Measurements from ENCODE around the gene UBE2Q1. TPM values are rescaled to one million over a fixed set of nuclear protein-coding genes. Genes with fewer than 3 reads are reported as not detected.

The UBE2Q1 gene
- polyA plus RNA-seq, 2 of the 4 experiments (the other 2 are of a cell fraction): 17.6 to 49.7 TPM

GRCh38 chr1:154503898-154504297 lies 54.6 kb downstream of the UBE2Q1 start:
- CTCF ChIA-PET: interaction anchor here (2.0 kb wide), 1 partner anchor 25 kb away, joined by 6 read pairs; no protein-coding TSS in a partner anchor
- H3K4me3 ChIP-seq: no peak overlapping the region
- DNase-seq (ENCODE audit: low read depth in 1 of 2, low spot score in 1 of 2): no peak

GRCh38 chr1:154502744-154503115 lies 55.7 kb downstream of the UBE2Q1 start:
- H3K4me1 ChIP-seq: peaks cover 6% of the 10 kb centered on the region; the same call in 1 of the 3 replicates
- no peak overlapping the region for H3K27ac ChIP-seq
- WGBS (ENCODE audit: missing lambda C conversion rate): 91% methylated on average over 30 of the region's 43 CpGs
- FAIRE-seq (no peak), DNase-seq (ENCODE audit: low read depth in 1 of 2, low spot score in 1 of 2) (no peak), ATAC-seq (no peak)
- no peak overlapping the region for H3K4me3 ChIP-seq
- peaks cover 2% of the 10 kb centered on the region; the same call in 1 of the 3 replicates for H3K9me3 ChIP-seq
- CTCF ChIA-PET: interaction anchor here (2.0 kb wide), 1 partner anchor 23 kb away, joined by 6 read pairs; no protein-coding TSS in a partner anchor
- H3K4me2 ChIP-seq: no peak overlapping the region
- POLR2A ChIA-PET: no interaction called here
- TF ChIP-seq HES2 (IDR thresholded peaks at IDR 0.05) (no peak), ZNF302 (CRISPR knock-in tag; IDR thresholded peaks at IDR 0.05) (no peak)

More at GRCh38 chr1:154503898-154504297, 54.6 kb downstream of the UBE2Q1 start:
- ATAC-seq (no peak), FAIRE-seq (no peak)
- Histone ChIP-seq H3K4me2 (no peak overlapping the region), H3K4me1 (peaks cover 6% of the 10 kb centered on the region; the same call in 1 of the 3 replicates), H3K27ac (no peak overlapping the region), H3K9me3 (peaks cover 2% of the 10 kb centered on the region; the same call in 1 of the 3 replicates)
- POLR2A ChIA-PET: no interaction called here
- TF ChIP-seq ZSCAN20 (CRISPR knock-in tag; IDR thresholded peaks at IDR 0.05) (no peak), MAFK (IDR thresholded peaks at IDR 0.05; ENCODE audit: partially characterized antibody) (peak; percentile 64)
- 46% methylated on average over 5 of the region's 5 CpGs for WGBS (ENCODE audit: missing lambda C conversion rate)

- H3K4me3 ChIP-seq: peak within 1 kb of the TSS; percentile 54
- H3K4me2 ChIP-seq: peak within 1 kb of the TSS; percentile 95
- peaks cover 2% of the 10 kb centered on the region; the same call in 1 of the 3 replicates for H3K9me3 ChIP-seq
- ATAC-seq: no peak; a peak in 1 of 6 replicates
- peaks cover 6% of the 10 kb centered on the region; the same call in 1 of the 3 replicates for H3K4me1 ChIP-seq
- no peak for TF ChIP-seq EHMT2 (IDR thresholded peaks at IDR 0.05; ENCODE audit: low read depth)
- no peak for TF ChIP-seq HOXB5 (CRISPR knock-in tag; IDR thresholded peaks at IDR 0.05)
- TF ChIP-seq HEYL (CRISPR knock-in tag; IDR thresholded peaks at IDR 0.05): no peak
- TF ChIP-seq CEBPB (IDR thresholded peaks at IDR 0.05): no peak
- no peak for FAIRE-seq
- DNase-seq (ENCODE audit: low read depth in 1 of 2, low spot score in 1 of 2): no peak
- ChIA-PET POLR2A (no interaction called here), CTCF (interaction anchor here (2.0 kb wide), 1 partner anchor 23 kb away, joined by 6 read pairs; no protein-coding TSS in a partner anchor)
- 91% methylated on average over 23 of the region's 90 CpGs for WGBS (ENCODE audit: missing lambda C conversion rate)
- H3K27ac ChIP-seq: peak within 1 kb of the TSS; percentile 38 to 73; a peak in 5 of 6 replicates
Observed at GRCh38 chr1:154502066-154502743, 56.3 kb downstream of the UBE2Q1 start, which contains the start of the genes SHE and TDRD10. SHE (minus strand) TSS chr1:154502412; CDS start chr1:154502026, 386 bp downstream. TDRD10 (plus strand) TSS chr1:154502219; CDS start chr1:154506904, 4,685 bp downstream.

- ATAC-seq (peak; percentile 57 to 71; a peak in 5 of 6 replicates), DNase-seq (ENCODE audit: low read depth in 1 of 2, low spot score in 1 of 2) (no peak), FAIRE-seq (no peak)
- TF ChIP-seq PHF8 (IDR thresholded peaks at IDR 0.05; ENCODE audit: borderline replicate concordance, low read depth) (no peak), CEBPB (IDR thresholded peaks at IDR 0.05) (peak; percentile 50 to 81; a peak in 3 of 4 replicates)
- ChIA-PET CTCF (interaction anchor here (0.9 to 1.6 kb wide), 6 partner anchors 9 to 51 kb away, joined by 3 to 5 read pairs (median 3); no protein-coding TSS in a partner anchor), POLR2A (no interaction called here)
- peaks cover 6% of the 10 kb centered on the region; the same call in 1 of the 3 replicates for H3K4me1 ChIP-seq
- peak overlapping the region; percentile 54 for H3K4me3 ChIP-seq
- 37% methylated on average over 10 of the region's 54 CpGs for WGBS (ENCODE audit: missing lambda C conversion rate)
- H3K4me2 ChIP-seq: peak overlapping the region; percentile 95
- H3K9me3 ChIP-seq: peaks cover 2% of the 10 kb centered on the region; the same call in 1 of the 3 replicates
- H3K27ac ChIP-seq: peak overlapping the region; percentile 38 to 73; a peak in 5 of 6 replicates
Observed at GRCh38 chr1:154501423-154502065, 56.9 kb downstream of the UBE2Q1 start.

GRCh38 chr1:154500533-154500932 lies 57.9 kb downstream of the UBE2Q1 start:
- DNase-seq (ENCODE audit: low read depth in 1 of 2, low spot score in 1 of 2) (no peak), FAIRE-seq (no peak), ATAC-seq (no peak)
- POLR2A ChIA-PET: interaction anchor here (0.6 kb wide), 1 partner anchor 108 kb away, joined by 4 read pairs; no protein-coding TSS in a partner anchor
- no peak overlapping the region for H3K27ac ChIP-seq
- 69% methylated on average over 8 of the region's 8 CpGs for WGBS (ENCODE audit: missing lambda C conversion rate)
- no peaks in the 10 kb centered on the region for H3K9me3 ChIP-seq
- CTCF ChIA-PET: interaction anchor here (1.1 to 1.6 kb wide), 6 partner anchors 20 to 59 kb away, joined by 3 to 5 read pairs (median 3); no protein-coding TSS in a partner anchor
- H3K4me3 ChIP-seq: no peak overlapping the region
- peaks cover 6% of the 10 kb centered on the region; the same call in 1 of the 3 replicates for H3K4me1 ChIP-seq
- no peak overlapping the region for H3K4me2 ChIP-seq
- TF ChIP-seq REST (IDR thresholded peaks at IDR 0.05) (no peak), BHLHE40 (IDR thresholded peaks at IDR 0.05; ENCODE audit: low read depth, low read length) (no peak), TP53 (CRISPR knock-in tag; IDR thresholded peaks at IDR 0.05) (no peak), SREBF2 (IDR thresholded peaks at IDR 0.05) (no peak), ZSCAN20 (CRISPR knock-in tag; IDR thresholded peaks at IDR 0.05) (no peak), NR3C1 (IDR thresholded peaks at IDR 0.05) (no peak), ESRRA (IDR thresholded peaks at IDR 0.05; ENCODE audit: borderline replicate concordance, low read length) (no peak), CBX2 (IDR thresholded peaks at IDR 0.05; ENCODE audit: borderline replicate concordance, low read depth) (no peak), MAZ (IDR thresholded peaks at IDR 0.05; ENCODE audit: borderline replicate concordance, low read depth, low read length) (no peak), USF2 (IDR thresholded peaks at IDR 0.05) (no peak)
